Measurements from ENCODE around the gene OTULINL.
A peak's percentile ranks its signal among the peaks of the same experiment; 100 is the strongest.

OTULINL gene

DNA sequence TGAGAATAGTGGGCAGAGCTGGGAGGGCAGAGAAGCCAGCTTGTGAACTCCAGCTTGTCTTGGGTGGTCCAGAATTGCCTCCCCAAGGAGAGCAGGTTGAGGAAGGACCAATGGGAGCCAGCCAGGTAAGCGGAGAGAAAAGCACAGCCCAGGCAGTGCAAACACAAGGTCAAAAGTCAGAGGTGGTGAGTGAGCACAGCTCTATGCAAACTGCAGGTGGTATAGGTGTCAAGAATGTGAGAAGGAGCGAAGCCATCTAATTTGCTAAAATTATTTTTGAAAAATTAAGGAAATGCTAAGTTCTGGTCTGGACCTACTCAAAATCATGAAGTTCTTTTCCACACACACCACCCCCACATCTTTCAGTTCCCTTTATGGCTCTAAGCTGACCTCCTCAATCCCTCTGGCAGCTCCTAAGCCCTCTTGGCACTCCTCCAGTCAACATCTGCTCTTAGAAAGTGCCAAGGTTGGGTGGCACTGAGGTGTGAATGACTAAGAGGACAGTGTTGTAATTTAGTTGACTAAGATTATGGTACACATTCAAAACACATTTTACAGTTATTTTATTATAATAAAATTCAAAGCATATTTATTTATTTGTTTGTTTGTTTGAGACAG is 6.6 kb upstream of the OTULINL start:
- FAIRE-seq (no peak), DNase-seq (ENCODE audit: insufficient read length, low spot score) (no peak)

- DNase-seq (ENCODE audit: insufficient read length, low spot score) (no peak), FAIRE-seq (no peak)
Measured at GRCh38 chr5:14576206-14576605, 5.4 kb upstream of the OTULINL start.

- FAIRE-seq, result no peak
- DNase-seq (ENCODE audit: insufficient read length, low spot score), result no peak
Measured at GRCh38 chr5:14577079-14577725, 4.4 kb upstream of the OTULINL start.

DNA sequence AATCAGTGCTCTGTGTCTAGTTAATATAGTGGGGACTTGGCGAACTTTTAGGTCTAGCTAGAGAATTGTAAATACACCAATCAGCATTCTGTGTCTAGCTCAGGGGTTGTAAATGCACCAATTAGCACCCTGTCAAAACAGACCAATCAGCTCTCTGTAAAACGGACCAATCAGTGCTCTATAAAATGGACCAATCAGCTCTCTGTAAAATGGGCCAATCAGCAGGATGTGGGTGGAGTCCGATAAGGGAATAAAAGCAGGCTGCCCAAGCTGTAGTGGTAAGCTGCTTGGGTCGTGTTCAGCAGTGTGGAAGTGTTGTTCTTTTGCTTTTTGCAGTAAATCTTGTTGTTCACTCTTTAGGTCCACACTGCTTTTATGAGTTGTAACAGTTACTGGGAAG is 3.6 kb upstream of the OTULINL start:
- FAIRE-seq, result no peak

GRCh38 chr5:14579246-14579645 is 2.3 kb upstream of the OTULINL start:
- FAIRE-seq (no peak), DNase-seq (ENCODE audit: insufficient read length, low spot score) (no peak)

More for the DNA sequence above, 3.6 kb upstream of the OTULINL start:
- DNase-seq (ENCODE audit: insufficient read length, low spot score), result no peak

- FAIRE-seq, result no peak
- no peak for DNase-seq (ENCODE audit: insufficient read length, low spot score)
Measured at GRCh38 chr5:14579731-14580397, 1.7 kb upstream of the OTULINL start.

- DNase-seq (ENCODE audit: insufficient read length, low spot score) (no peak), FAIRE-seq (no peak)
Measured at GRCh38 chr5:14580398-14581034, 1.1 kb upstream of the OTULINL start.

GRCh38 chr5:14581891-14582796 is 552 bp downstream of the OTULINL start:
- peak; percentile 46 for DNase-seq (ENCODE audit: insufficient read length, low spot score)
- no peak for FAIRE-seq

DNA sequence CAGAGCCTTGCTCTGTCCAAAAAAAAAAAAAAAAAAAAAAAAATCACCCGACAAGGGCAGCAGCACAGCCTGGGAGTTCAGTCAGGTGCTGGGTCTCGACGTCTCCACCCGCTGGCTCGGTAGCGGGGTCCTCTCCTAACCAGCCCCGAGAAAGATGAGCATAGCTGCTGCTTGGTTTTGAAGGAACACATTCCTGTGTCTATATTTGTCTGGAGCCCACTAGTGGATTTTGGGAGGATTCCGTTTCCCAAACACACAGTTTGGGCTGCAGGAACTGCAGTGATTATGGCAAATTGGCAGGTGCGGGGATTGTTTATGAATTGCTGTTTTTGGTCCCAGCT is 1.2 kb downstream of the OTULINL start:
- no peak for DNase-seq (ENCODE audit: insufficient read length, low spot score)
- no peak for FAIRE-seq

DNA sequence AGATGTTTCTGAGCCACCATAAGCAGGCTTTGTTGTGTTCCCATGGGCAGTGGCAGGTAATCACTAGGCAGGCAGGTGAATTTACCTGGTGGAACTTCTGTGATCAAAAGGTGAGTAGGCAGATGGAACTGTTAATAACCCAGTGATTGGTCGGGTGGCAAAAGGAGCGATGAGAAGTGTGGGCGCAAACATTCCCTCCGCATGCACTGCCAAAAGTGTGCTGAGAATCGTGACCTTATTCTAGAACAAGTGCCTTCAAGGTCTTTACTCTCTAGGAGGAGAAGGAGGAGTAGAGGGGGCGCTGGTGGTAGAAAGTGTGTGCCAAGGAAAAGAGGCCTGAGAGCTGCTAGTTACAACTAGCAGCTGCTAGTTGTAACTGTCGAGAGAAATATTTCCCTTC is 3.3 kb downstream of the OTULINL start:
- FAIRE-seq, result no peak
- no peak for DNase-seq (ENCODE audit: insufficient read length, low spot score)

- DNase-seq (ENCODE audit: insufficient read length, low spot score) (no peak), FAIRE-seq (no peak)
Measured at GRCh38 chr5:14587150-14587549, 5.6 kb downstream of the OTULINL start.

DNA sequence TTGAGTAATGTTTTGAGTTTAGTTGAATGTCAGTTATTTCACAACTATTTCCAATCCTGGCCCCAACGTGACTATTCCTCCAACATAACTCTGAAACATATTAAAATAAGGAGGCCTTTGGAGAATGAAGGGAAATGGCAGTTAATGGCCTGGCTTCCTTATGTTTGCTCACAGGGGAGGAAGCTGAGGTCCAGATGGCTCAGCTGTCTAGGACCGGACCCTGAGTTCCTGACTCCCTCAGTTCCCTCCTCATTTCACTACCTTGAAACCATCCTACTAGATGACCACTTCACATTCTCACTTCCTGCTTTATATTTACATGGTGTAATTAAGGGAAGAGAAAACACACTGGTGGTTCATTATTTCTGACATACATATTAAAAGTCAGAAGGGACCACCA is 6.6 kb downstream of the OTULINL start:
- no peak for FAIRE-seq

DNA sequence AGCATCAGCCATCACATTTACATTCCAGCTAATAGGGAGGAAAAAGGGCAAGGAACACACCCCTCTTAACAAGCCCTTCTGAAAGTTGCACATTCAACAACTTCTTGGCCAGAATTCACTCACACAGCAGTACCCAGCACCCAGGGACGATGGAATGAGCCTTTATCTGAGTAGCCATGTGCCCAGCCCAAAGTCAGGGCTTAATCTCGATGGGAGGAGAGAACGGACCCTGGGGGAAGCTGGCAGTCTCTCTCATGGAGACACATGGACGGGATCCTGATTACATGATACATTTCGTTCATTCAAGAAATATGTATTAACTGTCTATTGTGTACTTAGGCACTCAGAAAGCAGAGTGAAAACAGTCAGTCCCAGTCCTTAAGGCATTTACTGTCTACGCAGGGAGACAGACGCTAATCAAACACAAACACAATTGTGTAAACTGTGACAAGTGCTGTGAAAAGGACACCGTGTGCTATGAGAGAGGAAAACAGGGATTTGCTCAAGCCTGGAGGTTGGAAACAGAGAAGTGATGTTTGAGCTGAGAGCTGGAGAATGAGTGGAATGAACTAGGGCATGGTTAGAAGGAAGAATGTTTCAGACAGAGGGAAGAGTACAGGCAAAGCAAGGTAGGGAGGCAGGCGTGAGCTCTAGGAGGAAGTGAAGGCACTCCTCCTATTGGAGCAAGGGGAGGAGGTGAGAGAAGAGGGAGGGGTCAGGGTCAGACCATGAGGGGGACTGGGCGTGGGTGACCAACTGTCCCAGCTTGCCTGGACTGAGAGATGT is 7.4 kb downstream of the OTULINL start:
- DNase-seq (ENCODE audit: insufficient read length, low spot score) (no peak), FAIRE-seq (no peak)

More for the DNA sequence above, 6.6 kb downstream of the OTULINL start:
- DNase-seq (ENCODE audit: insufficient read length, low spot score), result no peak

- DNase-seq (ENCODE audit: insufficient read length, low spot score) (no peak), FAIRE-seq (no peak)
Measured at GRCh38 chr5:14590949-14591348, 9.4 kb downstream of the OTULINL start.

GRCh38 chr5:14591548-14591947 is 10.0 kb downstream of the OTULINL start:
- no peak for FAIRE-seq
- no peak for DNase-seq (ENCODE audit: insufficient read length, low spot score)

GRCh38 chr5:14593326-14594021 is 11.9 kb downstream of the OTULINL start:
- DNase-seq (ENCODE audit: insufficient read length, low spot score) (no peak), FAIRE-seq (no peak)

- DNase-seq (ENCODE audit: insufficient read length, low spot score) (no peak), FAIRE-seq (peak; percentile 51)
Measured at GRCh38 chr5:14594378-14595074, 12.9 kb downstream of the OTULINL start.

DNA sequence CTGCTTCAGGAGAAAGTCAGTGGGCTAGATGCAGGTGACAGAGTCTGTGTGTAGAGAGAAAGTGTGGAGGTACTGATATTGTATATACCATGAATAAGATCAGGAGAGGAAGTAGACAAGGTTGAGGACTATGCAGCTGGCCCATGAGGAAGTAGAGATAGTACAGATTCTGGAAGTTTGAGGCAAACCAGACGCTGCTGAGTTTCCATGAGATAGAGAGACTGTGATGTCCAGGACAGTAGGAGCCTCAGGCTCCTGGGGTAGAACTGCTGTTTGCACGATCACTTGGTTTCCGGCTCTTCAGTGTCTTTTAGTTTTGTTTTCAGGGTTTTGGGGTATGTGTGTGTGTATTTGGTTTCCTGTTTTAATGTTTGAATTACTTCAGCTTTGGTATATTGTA is 13.6 kb downstream of the OTULINL start:
- DNase-seq (ENCODE audit: insufficient read length, low spot score) (peak; percentile 39), FAIRE-seq (peak; percentile 95)

- DNase-seq (ENCODE audit: insufficient read length, low spot score), result no peak
Measured at GRCh38 chr5:14595891-14596290, 14.3 kb downstream of the OTULINL start.

More at GRCh38 chr5:14595891-14596290, 14.3 kb downstream of the OTULINL start:
- no peak for FAIRE-seq

Measured in GM19239 (cell line).